HTR-8/SVneo (cell line): Measurements from ENCODE around the gene ZNF358.

Experiments used
- DNase-seq: peaks from one replicate; pipeline ENCODE4 v3.0.0; 2011; ENCODE audit warnings: low spot score, mixed read lengths; ENCODE audit not compliant: insufficient read length
- FAIRE-seq: peaks from 2 replicates; lab custom pipeline; 2011; peaks lifted over from hg19 to GRCh38; lab: Jason Lieb, UNC

ZNF358 gene

DNA sequence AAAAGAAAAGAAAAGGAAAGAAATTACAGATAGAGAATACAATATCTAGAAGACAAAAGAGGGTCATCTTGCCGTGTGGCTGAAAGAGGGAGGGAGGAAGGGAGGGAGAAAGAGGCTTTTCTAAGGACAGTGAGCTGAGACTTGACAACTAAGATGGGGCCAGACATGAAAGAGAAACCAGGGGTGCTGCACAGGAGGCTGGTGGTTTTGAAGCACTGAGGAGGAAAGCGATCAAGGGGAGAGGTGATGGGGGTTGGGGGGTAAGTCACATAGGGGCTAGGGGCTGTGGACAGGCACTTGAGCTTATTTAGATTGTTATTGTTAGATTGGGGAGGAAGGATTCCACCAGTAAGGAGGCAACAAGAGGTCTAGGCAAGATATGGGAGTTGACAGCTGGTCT, 36.9 kb downstream of the ZNF358 start:
- FAIRE-seq = no peak
- no peak for DNase-seq

DNA sequence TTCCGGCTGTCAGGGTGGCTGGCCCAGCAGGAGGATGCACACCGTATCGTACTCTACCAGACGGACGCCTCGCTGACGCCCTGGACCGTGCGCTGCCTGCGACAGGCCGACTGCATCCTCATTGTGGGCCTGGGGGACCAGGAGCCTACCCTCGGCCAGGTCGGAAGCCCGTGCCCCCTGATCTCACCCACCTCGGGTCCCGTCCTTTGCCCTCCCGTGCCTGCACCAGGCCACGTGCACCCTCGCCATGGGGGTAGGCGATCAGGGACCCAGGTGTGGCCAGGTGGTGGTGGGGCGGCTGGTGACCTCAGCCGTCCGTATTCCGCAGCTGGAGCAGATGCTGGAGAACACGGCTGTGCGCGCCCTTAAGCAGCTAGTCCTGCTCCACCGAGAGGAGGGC, 38.7 kb downstream of the ZNF358 start:
- DNase-seq (no peak), FAIRE-seq (no peak)

DNA sequence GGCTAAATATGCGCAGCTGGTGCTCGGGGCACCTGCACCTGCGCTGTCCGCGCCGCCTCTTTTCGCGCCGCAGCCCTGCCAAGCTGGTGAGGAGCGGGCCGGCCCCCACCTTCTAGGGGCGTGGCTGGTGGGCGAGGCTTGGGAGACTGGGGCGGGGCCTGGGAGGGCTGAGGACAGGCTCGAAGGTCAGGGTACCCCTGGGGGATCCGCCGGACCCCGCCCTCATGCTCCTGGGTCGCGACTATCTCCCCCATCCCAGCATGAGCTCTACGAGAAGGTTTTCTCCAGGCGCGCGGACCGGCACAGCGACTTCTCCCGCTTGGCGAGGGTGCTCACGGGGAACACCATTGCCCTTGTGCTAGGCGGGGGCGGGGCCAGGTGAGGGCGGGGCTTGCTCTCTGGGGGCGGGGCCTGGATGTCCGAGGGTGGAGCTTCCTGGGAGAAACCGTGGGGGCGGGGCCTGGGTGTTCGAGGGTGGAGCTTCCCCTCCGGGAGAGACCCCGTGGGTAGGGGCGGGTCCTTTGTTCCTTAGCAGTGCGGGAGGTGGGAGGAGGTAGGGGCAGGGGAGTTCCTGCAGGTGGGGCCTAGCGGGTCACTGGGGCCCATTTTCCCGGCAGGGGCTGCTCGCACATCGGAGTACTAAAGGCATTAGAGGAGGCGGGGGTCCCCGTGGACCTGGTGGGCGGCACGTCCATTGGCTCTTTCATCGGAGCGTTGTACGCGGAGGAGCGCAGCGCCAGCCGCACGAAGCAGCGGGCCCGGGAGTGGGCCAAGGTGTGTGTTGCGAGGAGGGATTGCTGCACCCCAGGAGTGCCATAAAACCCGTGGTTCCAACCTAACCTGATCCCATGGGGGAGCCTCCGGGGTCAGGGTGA, 39.3 kb downstream of the ZNF358 start:
- DNase-seq (no peak), FAIRE-seq (no peak)

DNA sequence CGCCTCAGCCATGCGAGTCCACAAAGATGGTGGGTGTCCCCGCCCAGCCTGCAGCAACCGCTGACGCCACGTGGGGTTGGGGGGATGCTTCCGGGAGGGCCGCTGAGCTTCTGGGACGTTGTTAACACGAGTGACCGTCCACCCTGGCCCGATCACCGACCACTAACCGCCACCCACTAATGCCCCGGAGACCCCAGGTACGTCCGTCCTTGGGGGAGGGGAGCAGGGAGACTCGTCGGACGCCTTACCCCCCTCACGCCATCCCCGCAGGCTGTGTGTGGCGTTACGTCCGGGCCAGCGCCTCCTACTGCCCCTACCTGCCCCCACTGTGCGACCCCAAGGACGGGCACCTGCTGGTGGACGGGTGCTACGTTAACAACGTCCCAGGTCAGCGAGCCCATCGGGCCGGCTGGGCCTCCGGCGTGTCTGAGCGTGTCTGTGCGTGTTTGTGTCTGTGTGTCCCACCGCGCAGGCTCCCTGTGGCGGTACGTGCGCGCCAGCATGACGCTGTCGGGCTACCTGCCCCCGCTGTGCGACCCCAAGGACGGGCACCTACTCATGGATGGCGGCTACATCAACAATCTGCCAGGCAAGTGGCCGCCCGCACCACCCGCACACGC, 40.9 kb downstream of the ZNF358 start:
- FAIRE-seq (no peak), DNase-seq (no peak)

DNA sequence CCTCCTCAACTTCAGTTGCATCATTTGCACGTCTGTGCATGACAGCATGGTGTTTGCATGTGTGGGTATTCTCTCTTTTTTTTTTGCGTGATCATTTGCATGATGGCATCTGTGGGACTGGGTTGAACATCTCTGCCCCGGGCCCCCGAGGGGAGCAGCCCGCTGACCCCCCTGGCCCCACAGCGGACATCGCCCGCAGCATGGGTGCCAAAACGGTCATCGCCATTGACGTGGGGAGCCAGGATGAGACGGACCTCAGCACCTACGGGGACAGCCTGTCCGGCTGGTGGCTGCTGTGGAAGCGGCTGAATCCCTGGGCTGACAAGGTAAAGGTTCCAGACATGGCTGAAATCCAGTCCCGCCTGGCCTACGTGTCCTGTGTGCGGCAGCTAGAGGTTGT, 42.8 kb downstream of the ZNF358 start:
- DNase-seq = no peak
- FAIRE-seq = no peak

DNA sequence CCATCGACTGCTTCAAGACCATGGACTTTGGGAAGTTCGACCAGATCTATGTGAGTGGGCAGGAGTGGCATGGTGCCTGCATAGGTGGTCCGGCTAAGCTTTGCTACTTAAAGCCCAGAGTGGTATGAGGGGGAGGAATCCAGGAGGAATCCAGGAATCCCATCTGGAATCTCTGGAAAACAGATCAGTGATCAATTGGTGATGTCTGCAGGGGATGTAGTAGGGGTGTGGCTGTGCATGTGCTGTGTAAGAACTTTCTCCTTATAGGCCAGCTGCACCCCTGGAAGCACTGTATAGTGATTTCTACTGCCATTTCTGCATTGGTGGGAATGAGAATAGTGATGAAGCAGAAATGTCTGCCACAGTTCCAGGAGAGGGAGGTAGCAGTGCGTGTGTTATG, 43.2 kb downstream of the ZNF358 start:
- DNase-seq (no peak), FAIRE-seq (no peak)

DNA sequence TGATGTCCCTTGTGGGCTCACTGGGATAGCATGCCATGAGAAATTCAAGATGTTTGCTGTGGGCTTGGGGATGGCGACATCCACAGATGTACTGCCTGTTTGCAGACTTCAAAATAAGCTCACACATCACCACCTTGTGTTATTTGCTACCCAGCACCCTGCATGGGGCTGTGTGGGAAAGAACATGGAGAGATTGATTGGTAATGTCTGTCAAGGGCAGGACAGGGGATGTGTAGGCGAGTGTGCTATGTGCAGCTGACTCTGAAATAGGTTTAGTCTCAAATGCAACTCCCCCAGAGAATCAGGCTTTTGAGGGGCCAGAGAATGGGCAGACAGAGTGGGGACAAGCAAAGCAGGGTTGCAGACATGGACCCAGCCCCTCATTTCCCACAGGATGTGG, 44.4 kb downstream of the ZNF358 start:
- no peak for DNase-seq
- FAIRE-seq = no peak

DNA sequence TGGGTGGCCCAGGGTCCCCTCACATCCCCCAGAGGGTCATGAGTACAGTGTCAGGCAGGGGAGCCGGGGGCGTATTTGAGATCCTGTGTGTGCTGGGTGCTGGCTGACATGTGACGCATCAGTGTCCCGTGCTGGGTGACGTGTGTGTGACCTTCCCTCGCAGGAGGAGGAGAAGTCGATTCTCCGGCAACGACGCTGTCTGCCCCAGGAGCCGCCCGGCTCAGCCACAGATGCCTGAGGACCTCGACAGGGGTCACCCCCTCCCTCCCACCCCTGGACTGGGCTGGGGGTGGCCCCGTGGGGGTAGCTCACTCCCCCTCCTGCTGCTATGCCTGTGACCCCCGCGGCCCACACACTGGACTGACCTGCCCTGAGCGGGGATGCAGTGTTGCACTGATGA, 45.4 kb downstream of the ZNF358 start:
- FAIRE-seq (no peak), DNase-seq (no peak)

DNA sequence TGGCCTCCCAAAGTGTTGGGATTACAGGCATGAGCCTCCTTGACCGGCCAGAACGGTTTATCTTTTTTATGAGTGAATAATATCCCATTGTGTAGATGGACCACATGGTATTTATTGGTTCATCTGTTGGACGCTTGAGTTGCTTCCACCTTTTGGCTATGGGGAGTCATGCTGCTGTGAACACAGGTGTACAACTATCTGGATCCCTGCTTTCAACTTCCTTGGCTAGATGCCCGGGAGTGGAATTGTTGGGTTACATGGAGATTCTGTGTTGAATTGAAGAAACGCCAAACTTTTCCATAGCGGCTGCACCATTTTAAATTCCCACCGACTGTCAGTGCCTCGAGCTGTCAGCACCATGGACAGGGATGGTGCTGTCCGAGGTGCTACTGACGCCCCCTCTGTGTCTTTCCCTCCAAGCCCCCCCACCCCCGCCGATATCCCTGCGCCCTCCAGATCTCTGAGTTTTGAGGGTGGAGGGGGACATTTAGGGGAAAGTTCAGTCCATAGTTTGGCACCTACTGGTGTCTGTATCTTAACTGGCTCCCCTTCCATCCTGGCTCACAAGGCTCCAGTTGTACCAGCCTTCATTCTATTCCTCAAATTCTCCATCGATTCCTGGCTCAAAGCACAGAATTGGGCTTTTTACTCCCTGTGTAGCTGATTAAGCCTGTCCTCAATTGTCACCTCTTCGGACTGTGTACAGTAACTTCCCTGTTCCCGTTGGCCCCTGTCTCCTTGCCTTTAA, 46.9 kb downstream of the ZNF358 start:
- no peak for DNase-seq
- no peak for FAIRE-seq

DNA sequence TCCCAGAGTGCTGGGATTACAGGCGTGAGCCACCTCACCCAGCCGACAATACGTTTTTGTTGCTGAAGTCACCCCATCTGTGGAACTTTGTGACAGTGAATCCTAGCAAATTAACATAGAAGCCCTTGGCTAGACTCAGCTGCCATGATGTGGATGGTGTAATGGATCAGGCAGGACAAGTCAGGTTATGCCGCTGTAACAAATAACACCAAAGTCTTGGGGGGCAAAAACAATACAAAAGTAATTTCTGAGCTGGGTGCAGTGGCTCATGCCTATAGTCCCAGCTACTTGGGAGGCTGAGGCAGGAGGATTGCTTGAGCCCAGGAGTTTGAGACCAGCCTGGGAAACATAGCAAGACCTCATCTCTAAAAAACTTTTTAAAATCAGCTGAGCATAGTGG, 49.0 kb downstream of the ZNF358 start:
- FAIRE-seq = no peak
- DNase-seq = no peak

DNA sequence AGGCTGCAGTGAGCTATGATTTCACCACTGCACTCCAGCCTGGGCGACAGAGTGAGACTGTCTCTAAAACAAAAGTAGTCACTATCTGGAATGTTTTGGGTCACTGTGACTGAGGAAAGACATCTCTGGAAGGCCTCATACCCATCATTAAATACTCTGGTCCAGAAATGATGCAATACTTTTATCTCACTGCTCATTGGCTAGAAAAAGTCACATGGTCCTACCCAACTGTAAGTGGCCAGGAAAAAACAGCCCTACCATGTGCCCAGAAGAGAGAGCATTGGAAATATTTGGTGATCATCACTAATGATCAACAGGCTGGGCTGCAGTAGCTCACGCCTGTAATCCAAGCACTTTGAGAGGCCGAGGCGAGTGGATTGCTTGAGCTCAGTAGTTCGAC, 49.4 kb downstream of the ZNF358 start:
- DNase-seq = no peak
- no peak for FAIRE-seq
